ENCODE measurements around the gene NANOG. TPM values are rescaled to one million over a fixed set of nuclear protein-coding genes. Genes with fewer than 3 reads are reported as not detected.
"Not testable (repeated sequence)": the region's sequence is repeated elsewhere in the genome, so short reads cannot be mapped to it uniquely, and the experiment has no call there.

NANOG gene
- total RNA-seq, result under 1 TPM in 3 of 4 donors, not detected in 1; 0.06 to 0.15 (median 0.12) TPM

DNA sequence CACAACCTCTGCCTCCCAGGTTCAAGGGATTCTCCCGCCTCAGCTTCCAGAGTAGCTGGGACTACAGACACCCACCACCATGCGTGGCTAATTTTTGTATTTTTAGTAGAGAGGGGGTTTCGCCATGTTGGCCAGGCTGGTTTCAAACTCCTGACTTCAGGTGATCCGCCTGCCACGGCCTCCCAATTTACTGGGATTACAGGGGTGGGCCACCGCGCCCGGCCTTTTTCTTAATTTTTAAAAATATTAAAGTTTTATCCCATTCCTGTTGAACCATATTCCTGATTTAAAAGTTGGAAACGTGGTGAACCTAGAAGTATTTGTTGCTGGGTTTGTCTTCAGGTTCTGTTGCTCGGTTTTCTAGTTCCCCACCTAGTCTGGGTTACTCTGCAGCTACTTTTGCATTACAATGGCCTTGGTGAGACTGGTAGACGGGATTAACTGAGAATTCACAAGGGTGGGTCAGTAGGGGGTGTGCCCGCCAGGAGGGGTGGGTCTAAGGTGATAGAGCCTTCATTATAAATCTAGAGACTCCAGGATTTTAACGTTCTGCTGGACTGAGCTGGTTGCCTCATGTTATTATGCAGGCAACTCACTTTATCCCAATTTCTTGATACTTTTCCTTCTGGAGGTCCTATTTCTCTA is at the start of gene NANOG:
TSS of gene NANOG (plus strand) at position 519 of the 645 bp plus-strand sequence. CDS start 213 bp downstream, outside the sequence.
- H3K4me3 ChIP-seq (ENCODE audit: low read depth, poor library complexity, severe bottlenecking); intact Hi-C loops (cut with DNase I; ENCODE audit: low total_unique reads): not testable (repeated sequence)
- peak in 1 of 2 donors; percentile 72 for DNase-seq (ENCODE audit: low spot score in 2 of 2)
- WGBS, 2 donors, result 64 to 66% methylated on average over 13 of the region's 13 CpGs

DNA sequence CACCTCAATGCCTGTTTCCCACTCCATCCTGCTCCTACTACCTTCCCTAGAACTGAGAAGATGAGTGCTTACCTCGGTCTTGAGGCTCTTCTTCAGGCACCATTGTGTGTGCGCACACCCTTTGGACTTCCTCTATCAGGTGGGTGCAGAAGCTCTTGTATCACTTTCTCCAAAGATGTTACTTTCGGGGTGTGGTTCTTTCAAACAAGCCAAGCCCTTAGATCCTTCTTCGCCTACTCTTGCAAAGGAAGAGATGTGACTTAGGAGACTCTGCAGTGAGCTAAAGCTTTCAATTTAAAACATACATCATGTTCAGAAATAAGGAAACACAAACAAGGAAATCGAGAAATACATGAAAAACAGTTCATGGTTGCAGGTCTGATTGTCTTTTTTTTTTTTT is 42.0 kb upstream of the NANOG start, which contains the start of gene CLEC4C:
TSS of gene CLEC4C (minus strand) at position 130 of the 400 bp plus-strand sequence. CDS start at position 103, 27 bp downstream.
- 66 to 82% methylated on average over 5 of the region's 5 CpGs for WGBS, 2 donors
- H3K4me3 ChIP-seq (ENCODE audit: low read depth, poor library complexity, severe bottlenecking), result no peak within 1 kb of the TSS
- DNase-seq (ENCODE audit: low spot score in 2 of 2), result no peak
- TF ChIP-seq, protein P1, sequence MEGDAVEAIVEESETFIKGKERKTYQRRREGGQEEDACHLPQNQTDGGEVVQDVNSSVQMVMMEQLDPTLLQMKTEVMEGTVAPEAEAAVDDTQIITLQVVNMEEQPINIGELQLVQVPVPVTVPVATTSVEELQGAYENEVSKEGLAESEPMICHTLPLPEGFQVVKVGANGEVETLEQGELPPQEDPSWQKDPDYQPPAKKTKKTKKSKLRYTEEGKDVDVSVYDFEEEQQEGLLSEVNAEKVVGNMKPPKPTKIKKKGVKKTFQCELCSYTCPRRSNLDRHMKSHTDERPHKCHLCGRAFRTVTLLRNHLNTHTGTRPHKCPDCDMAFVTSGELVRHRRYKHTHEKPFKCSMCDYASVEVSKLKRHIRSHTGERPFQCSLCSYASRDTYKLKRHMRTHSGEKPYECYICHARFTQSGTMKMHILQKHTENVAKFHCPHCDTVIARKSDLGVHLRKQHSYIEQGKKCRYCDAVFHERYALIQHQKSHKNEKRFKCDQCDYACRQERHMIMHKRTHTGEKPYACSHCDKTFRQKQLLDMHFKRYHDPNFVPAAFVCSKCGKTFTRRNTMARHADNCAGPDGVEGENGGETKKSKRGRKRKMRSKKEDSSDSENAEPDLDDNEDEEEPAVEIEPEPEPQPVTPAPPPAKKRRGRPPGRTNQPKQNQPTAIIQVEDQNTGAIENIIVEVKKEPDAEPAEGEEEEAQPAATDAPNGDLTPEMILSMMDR (IDR thresholded peaks at IDR 0.05), result no peak
- no peak for TF ChIP-seq POLR2A (IDR thresholded peaks at IDR 0.05)
- intact Hi-C loops (cut with DNase I; ENCODE audit: low total_unique reads), result no loop called here

DNA sequence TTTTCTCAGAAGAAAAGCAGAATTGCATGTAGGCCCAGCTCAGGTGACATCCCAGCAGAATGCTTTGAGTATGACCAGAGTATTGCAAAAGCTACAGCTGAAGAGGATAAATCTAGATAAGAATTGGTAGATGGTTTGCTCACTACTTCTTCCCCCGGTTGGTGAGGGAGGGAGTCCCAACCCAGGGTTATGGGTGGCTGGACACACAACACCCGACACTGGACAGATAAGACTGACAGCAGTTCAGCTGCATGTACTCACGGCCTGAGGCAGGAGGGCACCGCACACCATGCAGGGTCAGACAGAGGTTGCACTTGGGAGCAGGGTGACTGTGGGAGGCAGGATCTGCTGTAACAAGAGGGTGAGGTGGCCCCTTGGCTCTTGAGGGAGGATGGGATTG is 40.4 kb upstream of the NANOG start:
- WGBS, 2 donors, result 74 to 75% methylated on average over 4 of the region's 4 CpGs

DNA sequence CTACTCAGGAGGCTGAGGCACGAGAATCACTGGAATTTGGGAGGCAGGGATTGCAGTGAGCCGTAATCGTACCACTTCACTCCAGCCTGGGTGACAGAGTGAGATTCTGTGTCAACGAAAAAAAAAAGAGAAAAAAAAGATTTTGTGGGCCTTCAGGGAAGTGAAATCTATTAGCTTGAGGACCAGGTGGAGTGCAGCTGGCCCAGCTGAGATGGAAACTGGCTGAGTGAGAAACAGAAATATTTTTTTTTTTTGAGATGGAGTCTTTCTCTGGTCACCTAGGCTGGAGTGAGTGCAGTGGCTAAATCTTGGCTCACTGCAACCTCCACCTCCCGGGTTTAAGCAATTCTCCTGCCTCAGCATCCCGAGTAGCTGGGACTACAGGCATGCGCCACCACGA is 39.8 kb upstream of the NANOG start:
- WGBS, 2 donors, result 73 to 78% methylated on average over 8 of the region's 8 CpGs
- no peak overlapping the region for H3K4me3 ChIP-seq (ENCODE audit: low read depth, poor library complexity, severe bottlenecking)
- intact Hi-C loops (cut with DNase I; ENCODE audit: low total_unique reads), result no loop called here
- DNase-seq (ENCODE audit: low spot score in 2 of 2), result no peak
- TF ChIP-seq, protein P1 (IDR thresholded peaks at IDR 0.05), result no peak
- no peak for TF ChIP-seq POLR2A (IDR thresholded peaks at IDR 0.05)

More for the DNA sequence above, 40.4 kb upstream of the NANOG start:
- TF ChIP-seq, protein P1 (IDR thresholded peaks at IDR 0.05), result no peak
- TF ChIP-seq POLR2A (IDR thresholded peaks at IDR 0.05), result no peak
- H3K4me3 ChIP-seq (ENCODE audit: low read depth, poor library complexity, severe bottlenecking), result no peak overlapping the region
- DNase-seq (ENCODE audit: low spot score in 2 of 2), result no peak
- intact Hi-C loops (cut with DNase I; ENCODE audit: low total_unique reads), result no loop called here

DNA sequence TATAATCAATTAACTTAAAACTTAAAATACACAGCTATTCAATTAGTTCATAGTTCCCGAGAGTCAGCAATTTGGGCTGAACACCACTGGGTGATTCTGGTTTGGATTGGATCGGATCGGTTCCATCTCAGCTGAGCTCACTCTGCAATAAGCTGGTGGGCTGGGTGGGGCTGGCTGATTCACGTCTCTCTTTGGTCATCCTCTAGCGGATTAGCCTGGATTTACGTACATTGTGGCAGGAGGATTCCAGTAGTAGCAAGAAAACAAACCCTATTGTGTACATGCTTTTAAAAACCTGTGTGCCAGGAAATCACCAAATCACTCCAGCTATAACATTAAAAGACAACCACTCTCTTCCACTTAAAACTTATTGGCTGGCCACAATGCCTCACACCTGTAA is 38.9 kb upstream of the NANOG start:
- TF ChIP-seq, protein P1 (IDR thresholded peaks at IDR 0.05), result no peak
- no peak for TF ChIP-seq POLR2A (IDR thresholded peaks at IDR 0.05)
- H3K4me3 ChIP-seq (ENCODE audit: low read depth, poor library complexity, severe bottlenecking), result no peak overlapping the region
- intact Hi-C loops (cut with DNase I; ENCODE audit: low total_unique reads), result no loop called here
- WGBS, 2 donors, result 77 to 85% methylated on average over 6 of the region's 6 CpGs
- DNase-seq (ENCODE audit: low spot score in 2 of 2), result no peak

DNA sequence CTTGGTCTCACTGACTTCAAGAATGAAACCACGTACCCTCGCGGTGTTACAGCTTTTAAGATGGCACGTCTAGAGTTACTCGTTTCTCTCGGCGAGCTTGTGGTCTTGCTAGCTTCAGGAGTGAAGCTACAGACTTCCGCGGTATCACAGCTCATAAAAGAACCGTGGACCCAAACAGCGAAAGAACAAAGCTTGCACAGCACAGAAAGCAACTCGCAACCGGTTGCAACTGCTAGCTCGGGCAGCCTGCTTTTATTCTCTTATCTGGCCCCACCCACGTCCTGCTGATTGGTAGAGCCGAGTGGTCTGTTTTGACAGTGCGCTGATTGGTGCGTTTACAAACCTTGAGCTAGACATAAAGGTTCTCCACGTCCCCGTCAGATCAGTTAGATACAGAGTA is 37.8 kb upstream of the NANOG start:
- WGBS, 2 donors, result 89 to 93% methylated on average over 20 of the region's 20 CpGs
- intact Hi-C loops (cut with DNase I; ENCODE audit: low total_unique reads), result no loop called here
- no peak overlapping the region for H3K4me3 ChIP-seq (ENCODE audit: low read depth, poor library complexity, severe bottlenecking)
- TF ChIP-seq POLR2A (IDR thresholded peaks at IDR 0.05), result no peak
- TF ChIP-seq, protein P1 (IDR thresholded peaks at IDR 0.05), result no peak
- DNase-seq (ENCODE audit: low spot score in 2 of 2), result no peak

DNA sequence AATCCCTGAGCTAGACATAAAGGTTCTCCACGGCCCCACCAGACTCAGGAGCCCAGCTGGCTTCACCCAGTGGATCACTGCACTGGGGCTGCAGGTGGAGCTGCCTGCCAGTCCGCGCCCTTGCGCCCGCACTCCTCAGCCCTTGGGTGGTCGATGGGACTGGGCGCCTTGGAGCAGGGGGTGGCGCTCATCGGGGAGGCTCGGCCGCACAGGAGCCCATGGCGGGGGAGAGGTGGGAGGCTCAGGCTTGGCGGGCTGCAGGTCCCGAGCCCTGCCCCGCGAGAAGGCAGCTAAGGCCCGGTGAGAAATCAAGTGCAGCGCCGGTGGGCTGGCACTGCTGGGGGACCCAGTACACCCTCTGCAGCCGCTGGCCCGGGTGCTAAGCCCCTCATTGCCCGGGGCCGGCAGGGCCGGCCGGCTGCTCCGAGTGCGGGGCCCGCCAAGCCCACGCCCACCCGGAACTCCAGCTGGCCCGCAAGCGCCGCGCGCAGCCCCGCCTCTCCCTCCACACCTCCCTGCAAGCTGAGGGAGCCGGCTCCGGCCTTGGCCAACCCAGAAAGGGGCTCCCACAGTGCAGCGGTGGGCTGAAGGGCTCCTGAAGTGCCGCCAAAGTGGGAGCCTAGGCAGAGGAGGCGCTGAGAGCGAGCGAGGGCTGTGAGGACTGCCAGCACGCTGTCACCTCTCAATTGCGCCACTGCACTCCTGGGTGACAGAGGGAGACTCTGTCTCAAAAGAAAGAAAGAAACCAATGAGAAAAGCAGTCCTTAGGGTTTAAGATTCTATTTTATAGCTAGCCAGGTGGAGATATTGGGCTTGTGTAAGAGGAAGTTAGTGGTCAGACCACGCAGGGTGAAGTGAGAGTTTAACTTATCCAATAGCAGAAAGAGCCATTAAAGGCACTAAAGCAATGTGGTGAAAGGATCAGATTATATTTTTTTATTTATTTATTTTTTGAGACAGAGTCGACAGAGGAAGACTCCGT is 37.0 kb upstream of the NANOG start:
- H3K4me3 ChIP-seq (ENCODE audit: low read depth, poor library complexity, severe bottlenecking); DNase-seq (ENCODE audit: low spot score in 2 of 2); intact Hi-C loops (cut with DNase I; ENCODE audit: low total_unique reads): not testable (repeated sequence)
- 91 to 92% methylated on average over 22 to 31 of the region's 48 CpGs for WGBS, 2 donors

DNA sequence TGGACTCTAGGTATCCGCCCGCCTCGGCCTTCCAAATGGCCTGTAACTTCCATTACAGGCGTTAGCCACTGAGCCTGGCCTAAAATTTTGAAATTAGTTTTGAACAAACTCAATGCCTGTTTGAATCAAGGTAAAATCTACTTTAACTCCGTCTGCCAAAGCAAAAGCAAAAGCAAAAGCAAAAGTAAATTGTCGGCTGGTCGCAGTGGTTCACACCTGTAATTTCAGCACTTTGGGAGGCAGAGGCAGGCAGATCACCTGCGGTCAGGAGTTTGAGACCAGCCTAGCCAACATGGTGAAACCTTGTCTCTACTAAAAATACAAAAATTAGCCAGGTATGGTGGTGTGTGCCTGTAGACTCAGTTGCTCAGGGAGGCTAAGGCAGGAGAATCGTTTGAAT is 33.5 kb upstream of the NANOG start:
- 83 to 94% methylated on average over 9 of the region's 9 CpGs for WGBS, 2 donors
- DNase-seq (ENCODE audit: low spot score in 2 of 2); intact Hi-C loops (cut with DNase I; ENCODE audit: low total_unique reads); H3K4me3 ChIP-seq (ENCODE audit: low read depth, poor library complexity, severe bottlenecking): not testable (repeated sequence)

Measured in lower leg skin (tissue), 4 donors.